Measurements from ENCODE around the gene KCNH2.

GRCh38 chr7:150911590-150912267, 66.4 kb downstream of the KCNH2 start:
- TF ChIP-seq CTCF (IDR thresholded peaks at IDR 0.05; ENCODE audit: low read depth, low read length): no peak
- TF ChIP-seq MAX (IDR thresholded peaks at IDR 0.05; ENCODE audit: low read depth, low read length): no peak
- TF ChIP-seq POLR2A (IDR thresholded peaks at IDR 0.05; ENCODE audit: extremely low read depth, insufficient read length): no peak
- TF ChIP-seq MYC (IDR thresholded peaks at IDR 0.05; ENCODE audit: low read depth, low read length): no peak
